Osteoblast (primary cell): ENCODE results near the gene MEGF10. TPM values are rescaled to one million over a fixed set of nuclear protein-coding genes. Genes with fewer than 3 reads are reported as not detected.

Experiments
- DNase-seq: peaks from one replicate; pipeline ENCODE4 v3.0.0; 2011; ENCODE audit warnings: low spot score, mixed read lengths; ENCODE audit not compliant: insufficient read length; ENCODE audit errors: missing footprints
- H2AFZ ChIP-seq: 2 replicates; pipeline ENCODE4 v1.6.0; 2011; ENCODE audit warnings: mild to moderate bottlenecking, low read length
- H3K27ac ChIP-seq: 2 replicates; pipeline ENCODE4 v1.5.1; 2011; ENCODE audit warnings: mild to moderate bottlenecking, low read depth, low read length, moderate library complexity
- H3K27me3 ChIP-seq: 2 replicates; pipeline ENCODE4 v1.6.0; 2012; ENCODE audit warnings: mild to moderate bottlenecking, control low read depth, inconsistent platforms, low read length, moderate library complexity; ENCODE audit not compliant: insufficient read depth
- H3K36me3 ChIP-seq: 2 replicates; pipeline ENCODE4 v1.5.1; 2011; ENCODE audit warnings: mild to moderate bottlenecking, low read length, control low read depth, moderate library complexity; ENCODE audit not compliant: insufficient read depth
- H3K4me1 ChIP-seq: 2 replicates; pipeline ENCODE4 v1.5.1; 2011; ENCODE audit warnings: mild to moderate bottlenecking, low read length, control low read depth, moderate library complexity; ENCODE audit not compliant: insufficient read depth
- H3K4me2 ChIP-seq: 2 replicates; pipeline ENCODE4 v1.6.0; 2011; ENCODE audit warnings: mild to moderate bottlenecking, low read length; ENCODE audit not compliant: insufficient read depth
- H3K4me3 ChIP-seq: fragments of 200-600 bp; sonication (generic); 3 replicates; pipeline ENCODE4 v1.5.1; 2012; ENCODE audit warnings: mild to moderate bottlenecking, low read length, inconsistent platforms; ENCODE audit not compliant: insufficient read depth
- H3K79me2 ChIP-seq: 2 replicates; pipeline ENCODE4 v1.6.0; 2012; ENCODE audit warnings: mild to moderate bottlenecking, low read length, control low read depth, inconsistent platforms; ENCODE audit not compliant: insufficient read depth
- H3K9me3 ChIP-seq: 2 replicates; pipeline ENCODE4 v1.5.1; 2011; ENCODE audit warnings: low read depth, low read length, control low read depth
- H4K20me1 ChIP-seq: 2 replicates; pipeline ENCODE4 v1.6.0; 2012; ENCODE audit warnings: mild to moderate bottlenecking, low read length, control low read depth; ENCODE audit not compliant: insufficient read depth
- CTCF ChIP-seq: IDR thresholded peaks from 2 replicates; pipeline ENCODE4 v1.5.1; 2011; ENCODE audit warnings: mild to moderate bottlenecking, low read depth, low read length, moderate library complexity; ENCODE audit errors: extremely low read depth
- total RNA-seq: library from RNA; depleted of rRNA; stranded (reverse); fragments of >200 nt; gene quantifications from 2 replicates; pipeline ENCODE4 v1.2.3, GENCODE V29; 2012

MEGF10 gene
- total RNA-seq, 1 donor: 1.4 TPM

GRCh38 chr5:127398508-127398907 lies 107.9 kb downstream of the MEGF10 start:
- H3K27ac ChIP-seq: no peak overlapping the region
- H3K4me2 ChIP-seq: no peak overlapping the region
- no peaks in the 10 kb centered on the region for H4K20me1 ChIP-seq
- H3K36me3 ChIP-seq: no peaks in the 10 kb centered on the region
- H3K4me1 ChIP-seq: no peaks in the 10 kb centered on the region
- no peaks in the 10 kb centered on the region for H3K9me3 ChIP-seq
- no peaks in the 10 kb centered on the region for H3K79me2 ChIP-seq
- no peak overlapping the region for H2AFZ ChIP-seq
- H3K4me3 ChIP-seq: no peak overlapping the region
- DNase-seq: no peak
- TF ChIP-seq CTCF: no peak
- H3K27me3 ChIP-seq: peaks cover 23% of the 10 kb centered on the region

- Histone ChIP-seq H3K27me3 (peaks cover 23% of the 10 kb centered on the region), H2AFZ (no peak overlapping the region), H3K36me3 (no peaks in the 10 kb centered on the region), H3K9me3 (no peaks in the 10 kb centered on the region), H3K27ac (no peak overlapping the region), H4K20me1 (no peaks in the 10 kb centered on the region), H3K79me2 (no peaks in the 10 kb centered on the region), H3K4me1 (no peaks in the 10 kb centered on the region), H3K4me2 (no peak overlapping the region), H3K4me3 (no peak overlapping the region)
- TF ChIP-seq CTCF: no peak
- no peak for DNase-seq
Observed at GRCh38 chr5:127399068-127399467, 108.5 kb downstream of the MEGF10 start.

- no peaks in the 10 kb centered on the region for H4K20me1 ChIP-seq
- no peaks in the 10 kb centered on the region for H3K79me2 ChIP-seq
- no peak for TF ChIP-seq CTCF
- H3K4me3 ChIP-seq: no peak overlapping the region
- no peak overlapping the region for H3K4me2 ChIP-seq
- no peak overlapping the region for H3K27ac ChIP-seq
- no peak for DNase-seq
- no peak overlapping the region for H2AFZ ChIP-seq
- H3K4me1 ChIP-seq: no peaks in the 10 kb centered on the region
- peaks cover 23% of the 10 kb centered on the region for H3K27me3 ChIP-seq
- H3K9me3 ChIP-seq: no peaks in the 10 kb centered on the region
- no peaks in the 10 kb centered on the region for H3K36me3 ChIP-seq
Observed at GRCh38 chr5:127400539-127400938, 109.9 kb downstream of the MEGF10 start.

GRCh38 chr5:127400946-127401670 lies 110.5 kb downstream of the MEGF10 start:
- no peak overlapping the region for H3K27ac ChIP-seq
- no peak overlapping the region for H3K4me2 ChIP-seq
- H3K9me3 ChIP-seq: no peaks in the 10 kb centered on the region
- H3K4me1 ChIP-seq: no peaks in the 10 kb centered on the region
- H4K20me1 ChIP-seq: no peaks in the 10 kb centered on the region
- no peaks in the 10 kb centered on the region for H3K36me3 ChIP-seq
- DNase-seq: no peak
- no peak for TF ChIP-seq CTCF
- H3K79me2 ChIP-seq: no peaks in the 10 kb centered on the region
- H2AFZ ChIP-seq: no peak overlapping the region
- H3K27me3 ChIP-seq: peaks cover 23% of the 10 kb centered on the region
- no peak overlapping the region for H3K4me3 ChIP-seq
